ENCODE measurements around the gene WT1.

The WT1 gene

GRCh38 chr11:32340181-32340580 is 95.2 kb downstream of the WT1 start:
- no peak for DNase-seq (ENCODE audit: extremely low read depth in 1 of 2, low read depth in 1 of 2)

All from stimulated activated CD8-positive, alpha-beta memory T cell treated with anti-CD3 and anti-CD28 coated beads, Interleukin-7, amount 100 ng/mL, for 48 hours (primary cell).